Measurements from ENCODE around the gene ENDOD1.

Gene ENDOD1

DNA sequence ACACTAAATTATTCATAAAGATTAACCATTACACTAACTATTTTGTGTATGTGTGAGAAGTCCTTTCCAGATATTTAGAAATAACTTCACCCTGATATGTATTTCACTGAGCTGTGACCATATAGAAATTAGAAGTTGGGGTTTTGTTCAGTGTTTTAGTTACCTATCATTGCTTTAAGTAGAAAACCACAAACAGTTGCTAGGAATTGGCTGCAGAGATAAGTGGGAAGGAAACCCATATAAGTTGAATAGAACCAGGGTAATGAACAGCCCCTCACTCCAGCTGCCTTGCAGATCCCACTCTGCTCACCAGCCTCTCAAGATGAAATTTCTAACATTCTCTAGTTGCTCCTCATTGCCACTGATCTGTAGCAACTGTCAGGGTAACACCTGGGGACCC, 12.7 kb upstream of the ENDOD1 start:
- DNase-seq (ENCODE audit: low spot score), result no peak

DNA sequence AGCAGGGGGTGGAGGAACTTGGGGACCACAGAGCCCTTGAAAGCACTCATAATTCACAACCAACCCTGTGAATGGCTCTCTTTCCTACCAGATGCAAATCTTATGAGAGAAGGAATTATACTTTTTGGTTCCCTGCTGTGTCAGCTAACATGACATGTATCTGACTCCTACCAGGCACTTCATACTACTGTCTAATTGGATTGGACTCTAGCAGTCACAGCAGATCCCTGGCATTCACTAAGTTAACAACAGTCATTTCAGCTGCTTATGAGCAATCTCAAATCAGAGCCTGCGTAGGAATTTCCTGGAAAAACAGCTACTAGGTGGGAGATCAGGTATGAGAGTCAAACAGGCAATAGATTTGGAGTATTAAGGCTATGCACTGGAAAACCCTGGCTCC, 11.1 kb upstream of the ENDOD1 start:
- no peak for DNase-seq (ENCODE audit: low spot score)

DNA sequence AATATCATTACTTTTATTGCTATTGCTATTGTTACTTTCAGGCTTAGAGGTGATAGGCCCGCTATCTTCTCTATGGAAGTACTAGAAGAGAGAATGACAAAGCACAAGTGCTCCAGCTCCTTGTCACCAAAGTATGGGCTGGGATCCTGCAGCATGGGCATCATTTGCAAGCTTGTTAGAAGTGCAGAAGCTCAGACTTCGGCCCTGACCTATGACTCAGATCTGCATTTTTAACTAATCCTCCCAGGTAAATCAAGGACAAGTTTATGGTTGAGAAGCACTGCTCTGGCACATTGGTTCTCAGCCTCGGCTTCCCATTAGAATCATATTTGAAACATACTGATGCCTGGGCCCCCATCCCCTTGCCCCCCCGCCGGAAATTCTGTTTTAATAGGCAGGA, 8.6 kb upstream of the ENDOD1 start:
- no peak for DNase-seq (ENCODE audit: low spot score)

DNA sequence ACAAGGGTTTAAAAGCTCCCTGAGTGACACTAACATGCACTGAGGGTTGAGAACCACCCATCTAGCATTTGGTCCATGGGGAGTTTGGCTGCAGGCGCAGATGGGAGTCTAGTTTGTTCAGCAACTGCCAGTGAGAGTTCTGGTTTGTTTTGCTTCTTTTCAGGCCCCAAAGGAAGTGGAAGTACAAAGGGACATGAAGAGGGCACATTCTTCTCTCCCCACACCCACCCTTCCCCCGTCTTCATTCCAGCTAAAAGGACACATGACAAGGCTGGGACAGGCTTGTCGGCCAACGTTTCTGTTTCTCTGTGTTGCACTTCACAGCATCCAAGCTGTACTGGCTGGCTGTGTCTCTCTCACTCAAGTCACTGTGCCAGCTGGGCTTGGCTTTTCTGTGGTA, 8.2 kb upstream of the ENDOD1 start:
- no peak for DNase-seq (ENCODE audit: low spot score)

- DNase-seq (ENCODE audit: low spot score), result no peak
Observed at GRCh38 chr11:95082576-95083001, 7.1 kb upstream of the ENDOD1 start.

DNA sequence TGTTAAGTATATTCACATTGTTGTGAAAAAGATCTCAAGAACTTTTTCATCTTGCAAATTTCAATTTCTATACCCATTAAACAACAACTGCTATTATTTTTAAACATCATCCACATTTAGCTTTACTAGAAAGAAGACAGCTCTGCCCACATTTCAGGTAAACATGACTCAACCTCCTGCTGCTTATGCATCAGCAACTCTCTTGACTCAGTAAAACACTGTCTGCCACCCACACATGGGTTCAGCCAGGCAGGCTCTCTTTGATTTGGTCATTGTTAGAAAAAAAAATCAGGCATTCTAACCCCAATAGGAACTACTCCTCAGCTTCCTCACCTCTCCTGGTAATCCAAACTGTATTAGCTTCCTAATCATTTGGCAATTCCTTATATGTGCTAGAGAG, 5.1 kb upstream of the ENDOD1 start:
- DNase-seq (ENCODE audit: low spot score), result no peak

GRCh38 chr11:95085117-95085816, 4.4 kb upstream of the ENDOD1 start:
- DNase-seq (ENCODE audit: low spot score), result no peak

DNA sequence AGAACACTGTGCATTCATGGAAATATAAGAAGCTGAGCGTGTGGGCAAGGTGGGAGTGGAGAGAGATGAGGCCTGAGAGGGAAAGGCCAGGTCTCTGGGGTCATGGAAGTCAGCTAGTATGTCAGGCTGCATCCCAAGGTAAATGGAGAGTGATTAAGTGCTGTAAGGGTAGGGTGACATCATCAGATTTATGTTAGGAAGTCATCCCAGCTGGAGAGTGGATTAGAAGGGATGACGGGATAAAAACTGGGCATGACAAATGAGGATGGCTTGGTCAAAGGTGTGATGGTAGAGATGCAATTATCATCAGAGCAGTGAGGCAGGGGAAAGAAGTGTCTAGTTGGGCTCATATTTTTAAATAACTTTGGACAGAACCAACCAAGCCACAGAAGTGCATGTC, 3.5 kb upstream of the ENDOD1 start:
- no peak for DNase-seq (ENCODE audit: low spot score)

GRCh38 chr11:95086836-95087570, 2.6 kb upstream of the ENDOD1 start:
- no peak for DNase-seq (ENCODE audit: low spot score)

DNA sequence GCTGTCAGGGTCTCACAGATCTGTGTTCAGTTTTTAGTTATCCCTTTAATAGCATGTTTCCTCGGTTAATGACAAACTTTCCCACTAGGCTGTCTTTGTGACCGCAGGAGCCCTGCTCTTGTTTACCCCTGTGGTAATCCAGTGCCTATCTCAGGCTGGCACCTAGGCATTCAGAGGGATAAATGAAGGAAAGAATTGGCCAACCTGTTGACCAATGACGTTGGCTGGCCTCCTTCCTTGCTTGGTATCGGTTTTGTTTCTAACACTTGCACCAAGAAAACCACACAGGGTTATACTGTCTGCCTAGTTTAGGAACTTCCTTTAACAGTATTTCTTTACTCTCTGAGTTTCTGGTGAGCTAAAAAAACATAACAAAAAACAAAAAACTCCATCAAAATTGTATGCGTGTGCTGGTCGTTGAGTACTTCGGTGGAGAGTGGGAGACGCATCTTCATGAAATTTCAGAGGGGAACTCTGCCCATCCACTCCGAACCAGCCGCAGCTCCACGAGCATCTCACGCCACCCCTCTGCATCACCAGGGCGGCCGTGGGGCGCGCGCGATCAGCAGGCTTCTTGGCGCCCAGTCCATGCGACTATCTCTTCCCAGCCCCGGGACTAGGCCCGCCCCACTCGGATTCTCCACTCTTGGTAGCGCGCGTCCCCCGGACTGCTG, 563 bp upstream of the ENDOD1 start:
- peak; percentile 13 for DNase-seq (ENCODE audit: low spot score)

GRCh38 chr11:95091663-95092180, 2.1 kb downstream of the ENDOD1 start:
- DNase-seq (ENCODE audit: low spot score), result no peak

- no peak for DNase-seq (ENCODE audit: low spot score)
Observed at GRCh38 chr11:95092549-95093324, 3.1 kb downstream of the ENDOD1 start.

- no peak for DNase-seq (ENCODE audit: low spot score)
Observed at GRCh38 chr11:95093548-95093947, 3.9 kb downstream of the ENDOD1 start.

DNA sequence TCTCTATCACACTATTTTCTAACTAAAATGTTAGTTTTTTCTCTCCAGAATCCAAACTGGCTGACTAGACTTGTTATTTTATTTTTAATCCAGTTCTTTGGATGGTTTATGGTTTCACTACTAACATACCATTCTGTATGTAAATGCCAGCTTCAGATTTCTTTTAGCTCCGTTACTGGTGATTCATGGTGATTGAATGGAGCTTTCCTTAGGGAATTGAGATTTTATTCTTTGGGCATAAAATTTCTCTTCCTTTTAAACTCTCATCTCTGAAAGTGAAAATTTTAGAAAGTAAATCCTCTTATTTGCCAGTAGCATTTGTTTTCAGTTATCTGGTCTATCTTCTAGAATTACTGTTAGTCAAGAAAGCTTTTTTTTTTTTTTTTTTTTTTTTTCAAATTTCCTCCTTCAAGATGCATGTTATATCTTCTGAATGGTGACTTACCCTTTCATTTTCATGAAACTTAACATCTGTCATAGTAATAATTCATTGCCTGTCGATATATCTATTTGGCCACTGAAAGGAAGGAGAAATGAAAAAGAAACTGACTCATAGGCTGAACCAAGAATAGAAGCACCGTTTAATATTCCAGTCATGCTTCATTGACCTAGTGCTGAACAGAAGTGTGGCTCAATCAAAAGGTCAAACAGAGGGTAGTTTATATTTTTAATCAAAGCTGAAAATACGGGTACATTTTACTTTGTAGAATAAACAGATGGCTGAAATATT, 6.4 kb downstream of the ENDOD1 start:
- no peak for DNase-seq (ENCODE audit: low spot score)

DNA sequence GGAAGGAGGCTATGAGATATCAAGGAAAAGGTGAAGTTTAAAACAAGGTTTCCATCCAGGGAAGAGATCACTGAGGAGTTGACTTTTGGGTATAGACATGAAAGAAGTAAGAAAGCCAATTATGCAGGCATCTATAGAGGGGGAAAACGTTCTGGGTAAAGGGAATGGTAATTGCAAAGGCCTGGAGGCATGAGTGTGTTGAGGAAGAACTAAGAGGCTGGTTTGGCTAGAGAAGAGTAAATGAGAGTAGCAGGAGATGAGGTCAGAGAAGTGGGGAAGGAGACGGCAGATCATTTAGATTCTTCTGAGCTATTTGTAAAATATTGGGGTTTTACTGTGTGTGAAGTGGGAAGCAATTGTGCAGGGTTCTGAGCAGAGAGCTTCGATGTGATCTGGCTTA, 7.6 kb downstream of the ENDOD1 start:
- DNase-seq (ENCODE audit: low spot score), result no peak

GRCh38 chr11:95098826-95099225, 9.2 kb downstream of the ENDOD1 start:
- DNase-seq (ENCODE audit: low spot score), result no peak

- no peak for DNase-seq (ENCODE audit: low spot score)
Observed at GRCh38 chr11:95100191-95100648, 10.6 kb downstream of the ENDOD1 start.

DNA sequence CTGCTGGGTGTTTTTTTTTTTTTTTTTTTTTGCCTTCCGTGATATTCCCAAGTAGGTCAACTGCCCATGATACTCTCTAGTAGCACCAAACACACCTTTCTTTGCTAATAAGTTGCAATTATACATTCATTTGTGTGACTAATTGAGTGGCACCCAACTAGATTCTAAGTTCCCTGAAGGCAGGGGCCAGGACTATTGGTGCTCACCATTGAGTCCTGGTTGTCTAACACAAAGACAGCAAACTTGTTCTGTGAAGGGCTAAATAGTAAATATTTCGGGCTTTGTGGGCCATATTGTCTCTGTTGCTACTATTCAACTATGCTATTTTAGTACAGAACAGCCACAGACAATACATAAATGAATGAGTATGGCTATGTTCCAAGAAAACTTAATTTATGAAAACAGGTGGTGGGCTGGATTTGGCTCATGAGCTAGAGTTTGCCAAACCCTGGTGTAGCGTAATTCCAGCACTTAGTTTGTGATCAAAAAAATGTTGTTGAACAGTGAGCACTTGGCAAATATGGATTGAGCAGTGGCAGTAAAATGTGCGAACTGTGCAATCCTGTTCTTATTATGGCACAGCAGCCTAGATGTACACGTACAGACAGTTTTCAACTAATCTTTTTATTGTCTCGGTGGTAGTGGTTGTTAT, 11.3 kb downstream of the ENDOD1 start:
- DNase-seq (ENCODE audit: low spot score), result no peak

GRCh38 chr11:95101935-95102334, 12.3 kb downstream of the ENDOD1 start:
- DNase-seq (ENCODE audit: low spot score), result no peak

- no peak for DNase-seq (ENCODE audit: low spot score)
Observed at GRCh38 chr11:95102733-95103132, 13.1 kb downstream of the ENDOD1 start.

DNA sequence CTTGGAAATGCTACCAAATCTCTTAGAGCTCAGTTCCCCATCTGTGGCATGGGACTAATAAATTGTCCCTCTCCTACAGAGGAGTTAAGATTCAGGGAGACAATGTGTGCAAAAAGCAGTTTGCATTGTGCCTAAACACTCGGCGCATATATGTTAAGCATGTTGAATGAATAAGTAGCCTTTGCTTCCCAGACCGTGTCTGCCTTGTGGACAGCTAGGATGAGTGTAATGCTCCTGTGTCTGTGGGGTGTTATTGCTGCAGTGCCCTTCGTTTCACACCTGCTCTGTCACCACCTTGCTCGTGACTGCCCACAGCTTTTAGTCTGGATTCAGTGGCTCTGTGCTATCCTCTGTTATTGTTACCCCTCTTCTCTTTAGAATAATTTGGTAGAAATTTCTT, 14.1 kb downstream of the ENDOD1 start:
- no peak for DNase-seq (ENCODE audit: low spot score)
